OCI-LY3 (cell line): ENCODE measurements around the gene PDE4D.

Experiments used
- EZH2phosphoT487 ChIP-seq: fragments of 200-600 bp; shearing (Covaris generic); IDR thresholded peaks from 2 replicates; pipeline ENCODE4 v1.6.1; 2018; ENCODE audit warnings: antibody characterized with exemption, mixed run types, low read depth
- TF ChIP-seq, protein P1 (sequence below): fragments of 200-600, 300-600 bp; sonication (generic); IDR thresholded peaks from 2 replicates; pipeline ENCODE4 v1.5.1; 2014; ENCODE audit warnings: antibody characterized with exemption, low read length, low read depth

- TF ChIP-seq, protein P1, sequence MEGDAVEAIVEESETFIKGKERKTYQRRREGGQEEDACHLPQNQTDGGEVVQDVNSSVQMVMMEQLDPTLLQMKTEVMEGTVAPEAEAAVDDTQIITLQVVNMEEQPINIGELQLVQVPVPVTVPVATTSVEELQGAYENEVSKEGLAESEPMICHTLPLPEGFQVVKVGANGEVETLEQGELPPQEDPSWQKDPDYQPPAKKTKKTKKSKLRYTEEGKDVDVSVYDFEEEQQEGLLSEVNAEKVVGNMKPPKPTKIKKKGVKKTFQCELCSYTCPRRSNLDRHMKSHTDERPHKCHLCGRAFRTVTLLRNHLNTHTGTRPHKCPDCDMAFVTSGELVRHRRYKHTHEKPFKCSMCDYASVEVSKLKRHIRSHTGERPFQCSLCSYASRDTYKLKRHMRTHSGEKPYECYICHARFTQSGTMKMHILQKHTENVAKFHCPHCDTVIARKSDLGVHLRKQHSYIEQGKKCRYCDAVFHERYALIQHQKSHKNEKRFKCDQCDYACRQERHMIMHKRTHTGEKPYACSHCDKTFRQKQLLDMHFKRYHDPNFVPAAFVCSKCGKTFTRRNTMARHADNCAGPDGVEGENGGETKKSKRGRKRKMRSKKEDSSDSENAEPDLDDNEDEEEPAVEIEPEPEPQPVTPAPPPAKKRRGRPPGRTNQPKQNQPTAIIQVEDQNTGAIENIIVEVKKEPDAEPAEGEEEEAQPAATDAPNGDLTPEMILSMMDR, result no peak
- TF ChIP-seq EZH2phosphoT487, result no peak
Measured at GRCh38 chr5:59019078-59019477, 874.4 kb downstream of the PDE4D start.
